ENCODE results near the gene NUDT8.

DNA sequence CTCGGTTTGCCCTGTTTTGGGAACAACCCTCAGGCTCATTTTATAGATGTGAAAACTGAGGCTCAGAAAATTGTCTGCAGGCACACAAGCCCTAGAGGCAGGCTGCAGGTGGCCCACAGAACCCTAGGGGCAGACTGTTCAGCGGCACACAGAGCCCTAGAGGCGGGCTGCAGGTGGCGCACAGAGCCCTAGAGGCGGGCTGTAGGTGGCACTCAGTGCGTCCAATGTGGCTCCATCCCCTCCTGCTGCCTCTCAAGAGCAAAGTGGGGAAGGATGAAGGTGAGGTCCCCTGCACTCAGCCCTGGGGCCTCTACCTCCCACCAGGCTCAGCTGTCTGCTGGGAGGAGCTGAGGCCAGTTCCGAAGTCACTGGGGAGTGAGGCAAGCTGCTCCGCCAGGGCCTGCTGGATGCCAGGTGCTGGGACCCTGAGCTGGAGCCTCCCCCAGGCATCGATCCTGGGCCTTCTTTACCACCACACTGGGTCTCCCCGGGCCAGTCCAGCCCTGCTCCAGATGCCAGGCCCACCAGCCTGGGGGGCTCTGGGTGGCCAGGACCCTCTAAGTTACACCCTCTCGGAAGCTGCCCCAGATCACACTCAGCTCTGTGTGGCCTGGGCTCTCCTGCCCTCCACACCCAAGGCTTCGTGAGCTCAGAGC, 18.5 kb upstream of the NUDT8 start:
- TF ChIP-seq, protein P1, sequence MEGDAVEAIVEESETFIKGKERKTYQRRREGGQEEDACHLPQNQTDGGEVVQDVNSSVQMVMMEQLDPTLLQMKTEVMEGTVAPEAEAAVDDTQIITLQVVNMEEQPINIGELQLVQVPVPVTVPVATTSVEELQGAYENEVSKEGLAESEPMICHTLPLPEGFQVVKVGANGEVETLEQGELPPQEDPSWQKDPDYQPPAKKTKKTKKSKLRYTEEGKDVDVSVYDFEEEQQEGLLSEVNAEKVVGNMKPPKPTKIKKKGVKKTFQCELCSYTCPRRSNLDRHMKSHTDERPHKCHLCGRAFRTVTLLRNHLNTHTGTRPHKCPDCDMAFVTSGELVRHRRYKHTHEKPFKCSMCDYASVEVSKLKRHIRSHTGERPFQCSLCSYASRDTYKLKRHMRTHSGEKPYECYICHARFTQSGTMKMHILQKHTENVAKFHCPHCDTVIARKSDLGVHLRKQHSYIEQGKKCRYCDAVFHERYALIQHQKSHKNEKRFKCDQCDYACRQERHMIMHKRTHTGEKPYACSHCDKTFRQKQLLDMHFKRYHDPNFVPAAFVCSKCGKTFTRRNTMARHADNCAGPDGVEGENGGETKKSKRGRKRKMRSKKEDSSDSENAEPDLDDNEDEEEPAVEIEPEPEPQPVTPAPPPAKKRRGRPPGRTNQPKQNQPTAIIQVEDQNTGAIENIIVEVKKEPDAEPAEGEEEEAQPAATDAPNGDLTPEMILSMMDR (IDR thresholded peaks at IDR 0.05; ENCODE audit: low read length) = peak; percentile 87
- TF ChIP-seq EZH2 (IDR thresholded peaks at IDR 0.05; ENCODE audit: borderline replicate concordance, low read length) = no peak
